Fibroblast of lung (primary cell): ENCODE data around the gene MPV17L2. TPM values are rescaled to one million over a fixed set of nuclear protein-coding genes. Genes with fewer than 3 reads are reported as not detected.

Source experiments
- DNase-seq, 2 donors: peaks; one replicate each; pipeline versions ENCODE4 v3.0.0 to v3.0.0-alpha.2; 2010; ENCODE audit warnings: low read depth in 2 of 2
- H2AFZ ChIP-seq: 2 replicates; pipeline ENCODE4 v1.5.1; 2012; ENCODE audit warnings: low read length, control low read depth, inconsistent platforms
- H3K27ac ChIP-seq: 2 replicates; pipeline ENCODE4 v1.5.1; 2011; ENCODE audit warnings: low read length, control low read depth; ENCODE audit not compliant: insufficient read depth
- H3K27me3 ChIP-seq: 2 replicates; pipeline ENCODE4 v1.5.1; 2011; ENCODE audit warnings: mild to moderate bottlenecking, low read length; ENCODE audit not compliant: control insufficient read depth, insufficient read depth
- H3K36me3 ChIP-seq: 2 replicates; pipeline ENCODE4 v1.5.1; 2011; ENCODE audit warnings: low read length; ENCODE audit not compliant: control insufficient read depth, insufficient read depth
- H3K4me1 ChIP-seq: 2 replicates; pipeline ENCODE4 v1.5.1; 2011; ENCODE audit warnings: low read length; ENCODE audit not compliant: control insufficient read depth, insufficient read depth; ENCODE audit errors: extremely low read depth
- H3K4me2 ChIP-seq: 2 replicates; pipeline ENCODE4 v1.5.1; 2011; ENCODE audit warnings: low read length, control low read depth; ENCODE audit not compliant: insufficient read depth; ENCODE audit errors: extremely low read depth
- H3K4me3 ChIP-seq, 4 experiments: fragments of 200-600 bp in 1 of 4; sonication (generic) in 1 of 4; replicated peaks in 1 of 4; 2 replicates each; pipeline ENCODE4 v1.5.1; 2011 to 2016; ENCODE audit warnings: low read length in 4 of 4, low read depth in 3 of 4, mild to moderate bottlenecking in 3 of 4, control low read depth in 2 of 4, inconsistent platforms in 1 of 4, mixed read lengths in 1 of 4; ENCODE audit not compliant: insufficient read depth in 1 of 4; ENCODE audit errors: control extremely low read depth in 1 of 4
- H3K79me2 ChIP-seq: 2 replicates; pipeline ENCODE4 v1.5.1; 2012; ENCODE audit warnings: mild to moderate bottlenecking, low read length, inconsistent platforms; ENCODE audit not compliant: control insufficient read depth, insufficient read depth
- H3K9ac ChIP-seq: 2 replicates; pipeline ENCODE4 v1.5.1; 2011; ENCODE audit warnings: mild to moderate bottlenecking, low read length, control low read depth; ENCODE audit not compliant: insufficient read depth
- H3K9me3 ChIP-seq: 2 replicates; pipeline ENCODE4 v1.5.1; 2012; ENCODE audit warnings: low read depth, low read length; ENCODE audit not compliant: control insufficient read depth, insufficient read depth
- H4K20me1 ChIP-seq: 2 replicates; pipeline ENCODE4 v1.5.1; 2011; ENCODE audit warnings: low read length; ENCODE audit not compliant: control insufficient read depth, insufficient read depth; ENCODE audit errors: extremely low read depth
- CTCF ChIP-seq, 2 donors: IDR thresholded peaks in 1 of 2; conservative IDR thresholded peaks in 1 of 2; 1 replicate in 1 of 2; 2 replicates in 1 of 2; pipeline ENCODE4 v1.5.1; 2011 to 2012; ENCODE audit warnings: low read length in 2 of 2, control low read depth in 1 of 2, inconsistent platforms in 1 of 2, low read depth in 1 of 2, mild to moderate bottlenecking in 1 of 2
- EZH2 ChIP-seq: IDR thresholded peaks from 2 replicates; pipeline ENCODE4 v1.5.1; 2012; ENCODE audit warnings: low read length, control low read depth, mild to moderate bottlenecking; ENCODE audit errors: missing control alignments
- polyA plus RNA-seq, 2 donors: library from polyadenylated mRNA; depleted of rRNA in 1 of 2; stranded (reverse) in 1 of 2; unstranded in 1 of 2; fragments of >200 nt; gene quantifications; 2 replicates each; pipeline ENCODE4 v1.2.1, GENCODE V29; 2011 to 2012; ENCODE audit warnings: missing spikeins in 1 of 2
- total RNA-seq: library from RNA; depleted of rRNA; stranded (reverse); fragments of >200 nt; gene quantifications from 2 replicates; pipeline ENCODE4 v1.2.1, GENCODE V29; 2014

Gene MPV17L2
- total and polyA plus RNA-seq, 2 donors (not counting 1 experiment from before 2014, with no cell fraction given): 4.1 to 9.4 TPM

GRCh38 chr19:18167011-18167410, 26.0 kb upstream of the MPV17L2 start:
- Histone ChIP-seq H3K9ac (no peak overlapping the region), H3K9me3 (no peaks in the 10 kb centered on the region), H3K79me2 (no peaks in the 10 kb centered on the region), H3K27ac (no peak overlapping the region), H2AFZ (no peak overlapping the region), H3K27me3 (no peaks in the 10 kb centered on the region), H3K36me3 (peaks cover 21% of the 10 kb centered on the region), H3K4me2 (no peak overlapping the region), H4K20me1 (no peaks in the 10 kb centered on the region), H3K4me3 (no peak overlapping the region), H3K4me1 (no peaks in the 10 kb centered on the region)
- no peak for DNase-seq
- TF ChIP-seq CTCF (conservative IDR thresholded peaks at IDR 0.05 in 1 of 2, IDR thresholded peaks at IDR 0.05 in 1 of 2; ENCODE audit: low read depth in 1 of 2, low read length in 2 of 2): no peak
- TF ChIP-seq EZH2: no peak

- no peaks in the 10 kb centered on the region for H4K20me1 ChIP-seq
- H3K36me3 ChIP-seq: peaks cover 16% of the 10 kb centered on the region
- no peaks in the 10 kb centered on the region for H3K27me3 ChIP-seq
- no peak for TF ChIP-seq EZH2
- TF ChIP-seq CTCF (conservative IDR thresholded peaks at IDR 0.05 in 1 of 2, IDR thresholded peaks at IDR 0.05 in 1 of 2; ENCODE audit: low read depth in 1 of 2, low read length in 2 of 2): peak; percentile 64 to 70
- no peak overlapping the region for H3K9ac ChIP-seq
- no peaks in the 10 kb centered on the region for H3K4me1 ChIP-seq
- H3K4me3 ChIP-seq: no peak overlapping the region
- H3K27ac ChIP-seq: no peak overlapping the region
- H3K79me2 ChIP-seq: no peaks in the 10 kb centered on the region
- no peaks in the 10 kb centered on the region for H3K9me3 ChIP-seq
- H3K4me2 ChIP-seq: no peak overlapping the region
- no peak for DNase-seq
- no peak overlapping the region for H2AFZ ChIP-seq
Observed at GRCh38 chr19:18167975-18168645, 24.9 kb upstream of the MPV17L2 start.

GRCh38 chr19:18168673-18169381, 24.2 kb upstream of the MPV17L2 start:
- Histone ChIP-seq H3K9ac (no peak overlapping the region), H3K79me2 (no peaks in the 10 kb centered on the region), H3K4me2 (no peak overlapping the region), H3K27me3 (no peaks in the 10 kb centered on the region), H3K4me1 (peaks cover 2% of the 10 kb centered on the region), H3K9me3 (no peaks in the 10 kb centered on the region), H3K4me3 (no peak overlapping the region), H2AFZ (no peak overlapping the region), H3K27ac (no peak overlapping the region), H3K36me3 (peaks cover 13% of the 10 kb centered on the region), H4K20me1 (no peaks in the 10 kb centered on the region)
- DNase-seq: no peak
- TF ChIP-seq CTCF (conservative IDR thresholded peaks at IDR 0.05 in 1 of 2, IDR thresholded peaks at IDR 0.05 in 1 of 2; ENCODE audit: low read depth in 1 of 2, low read length in 2 of 2) (no peak), EZH2 (no peak)
